PC-9 (cell line): ENCODE results near the gene PNO1. TPM values are rescaled to one million over a fixed set of nuclear protein-coding genes. Genes with fewer than 3 reads are reported as not detected.

Source experiments
- BruUV-seq: library from RNA; stranded (reverse); fragments of 400-500 nt; replicated peaks from 2 replicates; lab custom pipeline; 2021; lab: Mats Ljungman, UMichigan
- CTCF ChIA-PET: fragments of 300-600 bp; sonication (Branson Sonifier 250); formaldehyde crosslinking; loops from one replicate; lab custom pipeline; 2022; ENCODE audit warnings: antibody characterized with exemption; lab: Charles Lee
- POLR2A ChIA-PET: fragments of 300-600 bp; sonication (Branson Sonifier 250); formaldehyde crosslinking; loops from one replicate; lab custom pipeline; 2022; ENCODE audit warnings: antibody characterized with exemption; ENCODE audit not compliant: unreplicated experiment; lab: Charles Lee
- DNase-seq, 2 experiments: peaks; one replicate each; pipeline versions ENCODE4 v3.0.0 to v3.0.0-alpha.2; 2015 to 2022; ENCODE audit warnings: mixed read lengths in 1 of 2
- H2AFZ ChIP-seq: fragments of 200-600 bp; sonication (generic); 2 replicates; pipeline ENCODE4 v1.8.1; 2017; ENCODE audit warnings: antibody characterized with exemption
- H3F3A ChIP-seq: fragments of 200-600 bp; sonication (generic); 2 replicates; pipeline ENCODE4 v1.8.1; 2017; ENCODE audit warnings: antibody characterized with exemption, mild to moderate bottlenecking, low read depth; ENCODE audit not compliant: insufficient read depth
- H3K27ac ChIP-seq: fragments of 200-600 bp; sonication (generic); 2 replicates; pipeline ENCODE4 v1.6.1; 2016; ENCODE audit warnings: mixed run types
- H3K27me3 ChIP-seq: fragments of 200-600 bp; sonication (generic); 2 replicates; pipeline ENCODE4 v1.6.1; 2016; ENCODE audit warnings: low read depth, mixed run types; ENCODE audit not compliant: insufficient read depth
- H3K36me3 ChIP-seq: fragments of 200-600 bp; sonication (generic); 2 replicates; pipeline ENCODE4 v1.6.1; 2016; ENCODE audit warnings: low read depth, mixed run types
- H3K4me1 ChIP-seq: fragments of 200-600 bp; sonication (generic); replicated peaks from 2 replicates; pipeline ENCODE4 v1.6.1; 2016; ENCODE audit warnings: mixed run types; ENCODE audit not compliant: insufficient read depth
- H3K4me2 ChIP-seq: fragments of 200-600 bp; sonication (generic); 2 replicates; pipeline ENCODE4 v1.6.1; 2017; ENCODE audit warnings: mixed run types
- H3K4me3 ChIP-seq: fragments of 200-600 bp; sonication (generic); 2 replicates; pipeline ENCODE4 v1.6.1; 2016; ENCODE audit warnings: mixed run types
- H3K79me2 ChIP-seq: fragments of 200-600 bp; sonication (generic); 2 replicates; pipeline ENCODE4 v1.6.1; 2017; ENCODE audit warnings: low read depth, mixed run types
- H3K9me2 ChIP-seq: fragments of 200-600 bp; sonication (generic); 2 replicates; pipeline ENCODE4 v1.8.1; 2017; ENCODE audit warnings: mild to moderate bottlenecking; ENCODE audit not compliant: insufficient read depth
- H3K9me3 ChIP-seq: fragments of 200-600 bp; sonication (generic); 2 replicates; pipeline ENCODE4 v1.8.1; 2016; ENCODE audit warnings: low read depth; ENCODE audit not compliant: insufficient read depth
- H4K20me1 ChIP-seq: fragments of 200-600 bp; sonication (generic); 2 replicates; pipeline ENCODE4 v1.8.1; 2017; ENCODE audit not compliant: insufficient read depth
- CTCF ChIP-seq: fragments of 200-600 bp; sonication (generic); conservative IDR thresholded peaks from 2 replicates; pipeline ENCODE4 v1.6.1; 2017; ENCODE audit warnings: mixed run types, antibody characterized with exemption, mild to moderate bottlenecking, moderate library complexity
- EZH2 ChIP-seq: fragments of 200-600 bp; sonication (generic); IDR thresholded peaks from 2 replicates; pipeline ENCODE4 v1.8.0; 2017; ENCODE audit warnings: antibody characterized with exemption, low read depth
- intact Hi-C: fragments of 100-400 bp; cut with micrococcal nuclease; formaldehyde crosslinking; loops from one replicate; pipeline ENCODE4 v1.10.0; 2022; ENCODE audit not compliant: unreplicated experiment
- total RNA-seq: library from RNA; stranded (reverse); gene quantifications from 2 replicates; pipeline ENCODE4 v1.2.3, GENCODE V29; 2021

Gene PNO1
- total RNA-seq, 1 experiment from 2014 or later = 17.8 TPM

- Histone ChIP-seq H3K4me2 (peak overlapping the region; percentile 20; the same call in 1 of the 2 replicates), H3K9me3 (no peaks in the 10 kb centered on the region), H3K27ac (peak overlapping the region; percentile 60), H3K9me2 (no peaks in the 10 kb centered on the region), H3K36me3 (no peaks in the 10 kb centered on the region), H3F3A (peaks cover 28% of the 10 kb centered on the region), H3K79me2 (peaks cover 87% of the 10 kb centered on the region), H3K4me1 (peaks cover 28% of the 10 kb centered on the region), H4K20me1 (no peaks in the 10 kb centered on the region; the same call in 1 of the 2 replicates), H2AFZ (no peak overlapping the region), H3K4me3 (no peak overlapping the region), H3K27me3 (no peaks in the 10 kb centered on the region)
- ChIA-PET POLR2A (interaction anchor here (0.6 kb wide), 1 partner anchor 57 kb away, joined by 3 read pairs; no protein-coding TSS in a partner anchor), CTCF (interaction anchor here (2.2 kb wide), 1 partner anchor 57 kb away, joined by 4 read pairs; no protein-coding TSS in a partner anchor)
- no TSS peak for BruUV-seq
- no peak for TF ChIP-seq CTCF
- TF ChIP-seq EZH2 = no peak
- intact Hi-C loops = no loop called here
- DNase-seq = no peak
Measured at GRCh38 chr2:68193144-68193543, 35.5 kb downstream of the PNO1 start.

GRCh38 chr2:68193787-68194372 is 36.2 kb downstream of the PNO1 start:
- ChIA-PET POLR2A (no interaction called here), CTCF (interaction anchor here (0.6 to 2.2 kb wide), 2 partner anchors 56 to 159 kb away, joined by 4 to 5 read pairs; no protein-coding TSS in a partner anchor)
- Histone ChIP-seq H4K20me1 (0 out of 2 replicates have a peak, but pooled peaks cover 3% of the 10 kb centered on the region), H3K4me2 (peak overlapping the region; percentile 20), H3K36me3 (no peaks in the 10 kb centered on the region), H3K4me1 (peaks cover 28% of the 10 kb centered on the region), H3F3A (peaks cover 29% of the 10 kb centered on the region), H3K27me3 (no peaks in the 10 kb centered on the region), H2AFZ (no peak overlapping the region), H3K9me3 (no peaks in the 10 kb centered on the region), H3K79me2 (peaks cover 84% of the 10 kb centered on the region), H3K4me3 (no peak overlapping the region), H3K27ac (peak overlapping the region; percentile 60), H3K9me2 (no peaks in the 10 kb centered on the region)
- BruUV-seq = no TSS peak
- no peak for TF ChIP-seq EZH2
- no peak for TF ChIP-seq CTCF
- intact Hi-C loops = no loop called here
- peak in 1 of 2 experiments; percentile 39 for DNase-seq

- Histone ChIP-seq H3K4me3 (no peak overlapping the region), H3K4me2 (no peak overlapping the region), H4K20me1 (0 out of 2 replicates have a peak, but pooled peaks cover 3% of the 10 kb centered on the region), H3K9me3 (no peaks in the 10 kb centered on the region), H3K27me3 (no peaks in the 10 kb centered on the region), H3F3A (peaks cover 34% of the 10 kb centered on the region), H3K79me2 (peaks cover 85% of the 10 kb centered on the region), H3K36me3 (no peaks in the 10 kb centered on the region), H2AFZ (no peak overlapping the region), H3K4me1 (peaks cover 28% of the 10 kb centered on the region), H3K9me2 (no peaks in the 10 kb centered on the region), H3K27ac (peak overlapping the region; percentile 60)
- ChIA-PET CTCF (no interaction called here), POLR2A (no interaction called here)
- intact Hi-C loops = no loop called here
- no peak for TF ChIP-seq EZH2
- TF ChIP-seq CTCF = no peak
- no TSS peak for BruUV-seq
- DNase-seq = no peak
Measured at GRCh38 chr2:68195096-68195495, 37.4 kb downstream of the PNO1 start.
